HepG2 (cell line): Measurements from ENCODE around the gene NEK7. TPM values are rescaled to one million over a fixed set of nuclear protein-coding genes. Genes with fewer than 3 reads are reported as not detected.

ENCODE experiments used
- ATAC-seq: fragments of 200-7000 bp; cut with Tn5 transposase; 3 replicates; pipeline ENCODE4 v1.9.1; 2020; ENCODE audit warnings: mild to moderate bottlenecking, moderate library complexity
- BruUV-seq: library from RNA; stranded (reverse); fragments of 400-500 nt; replicated peaks from 2 replicates; lab custom pipeline; 2021; lab: Mats Ljungman, UMichigan
- CTCF ChIA-PET: fragments of 300-600 bp; formaldehyde crosslinking; extraction: SDS; loops from one replicate; lab custom pipeline; 2021; ENCODE audit warnings: low total read pairs, inconsistent platforms, low intra/inter-chr PET ratio; lab: Yijun Ruan, JAX
- POLR2A ChIA-PET: fragments of 350-600 bp; sonication (Branson Sonifier 250); formaldehyde crosslinking; loops from one replicate; lab custom pipeline; 2020; ENCODE audit warnings: antibody characterized with exemption, inconsistent platforms; lab: Yijun Ruan, JAX
- DNase-seq: peaks from one replicate; pipeline ENCODE4 v3.0.0-alpha.2; 2015; ENCODE audit warnings: low spot score
- FAIRE-seq: peaks from 3 replicates; lab custom pipeline; 2011; peaks lifted over from hg19 to GRCh38; lab: Jason Lieb, UNC
- H2AFZ ChIP-seq: one replicate; pipeline ENCODE4 v1.6.1; 2011; ENCODE audit warnings: low read length, inconsistent platforms
- H3K27ac ChIP-seq: fragments of 300-600 bp; 3 replicates; pipeline ENCODE4 v1.8.0; 2011; ENCODE audit warnings: mixed run types, mild to moderate bottlenecking, mixed read lengths, low read length, inconsistent platforms; ENCODE audit not compliant: insufficient read depth; ENCODE audit errors: extremely low read length
- H3K27me3 ChIP-seq, 2 experiments: fragments of 200-600 bp in 1 of 2; 2 replicates in 1 of 2; 3 replicates in 1 of 2; pipeline versions ENCODE4 v1.6.0 to v1.8.0; 2011; ENCODE audit warnings: low read length in 2 of 2, mild to moderate bottlenecking in 2 of 2, moderate library complexity in 2 of 2, inconsistent platforms in 1 of 2; ENCODE audit not compliant: insufficient read depth in 2 of 2, control insufficient read depth in 1 of 2
- H3K36me3 ChIP-seq, 2 experiments: fragments of 200-600 bp in 1 of 2; replicated peaks in 1 of 2; 2 replicates in 1 of 2; 3 replicates in 1 of 2; pipeline versions ENCODE4 v1.5.1 to v1.8.0; 2011; ENCODE audit warnings: low read length in 2 of 2, inconsistent platforms in 1 of 2; ENCODE audit not compliant: insufficient read depth in 2 of 2, control insufficient read depth in 1 of 2
- H3K4me1 ChIP-seq: 2 replicates; pipeline ENCODE4 v1.5.1; 2012; ENCODE audit warnings: low read length, inconsistent platforms; ENCODE audit not compliant: insufficient read depth
- H3K4me2 ChIP-seq: 2 replicates; pipeline ENCODE4 v1.6.0; 2011; ENCODE audit warnings: low read depth, low read length, inconsistent platforms
- H3K4me3 ChIP-seq, 3 experiments: fragments of 200-600 bp in 1 of 3; sonication (generic), shearing (Covaris generic) in 1 of 3; replicated peaks in 1 of 3; 2 replicates each; pipeline ENCODE4 v1.5.1; 2011 to 2016; ENCODE audit warnings: low read length in 3 of 3, inconsistent platforms in 2 of 3, low read depth in 2 of 3, mild to moderate bottlenecking in 2 of 3, control low read depth in 1 of 3, mixed read lengths in 1 of 3; ENCODE audit not compliant: insufficient read depth in 1 of 3
- H3K79me2 ChIP-seq: one replicate; pipeline ENCODE4 v1.6.1; 2011; ENCODE audit warnings: low read length, inconsistent platforms; ENCODE audit not compliant: insufficient read depth
- H3K9ac ChIP-seq: 2 replicates; pipeline ENCODE4 v1.6.0; 2011; ENCODE audit warnings: mild to moderate bottlenecking, low read depth, low read length, inconsistent platforms; ENCODE audit not compliant: insufficient read depth
- H3K9me3 ChIP-seq: 2 replicates; pipeline ENCODE4 v1.5.1; 2012; ENCODE audit warnings: mild to moderate bottlenecking, low read length
- H4K20me1 ChIP-seq: 2 replicates; pipeline ENCODE4 v1.6.0; 2011; ENCODE audit warnings: inconsistent platforms, mild to moderate bottlenecking, low read length, moderate library complexity; ENCODE audit not compliant: insufficient read depth
- ZFP37 ChIP-seq: sonication (generic); formaldehyde crosslinking; IDR thresholded peaks from 2 replicates; pipeline ENCODE4 v1.4.0; 2020; ENCODE audit warnings: missing genetic modification reagents, borderline replicate concordance
- ZNF34 ChIP-seq: sonication (generic); formaldehyde crosslinking; IDR thresholded peaks from 2 replicates; pipeline ENCODE4 v1.4.0; 2020; ENCODE audit warnings: mild to moderate bottlenecking, missing genetic modification reagents, borderline replicate concordance
- WGBS: methylation state at CpG from one replicate; pipeline ENCODE4 v1.1.6; 2017; ENCODE audit warnings: low lambda C conversion rate; 5-methylcytosine and 5-hydroxymethylcytosine counted together
- in situ Hi-C: cut with HindIII; loops from 2 replicates; pipeline ENCODE4 v1.10.0; 2017; ENCODE audit warnings: low pct_unique_long_range_greater_than_20kb; ENCODE audit not compliant: extremely low pct_ligation_motif_present
- intact Hi-C: fragments of 100-400 bp; cut with micrococcal nuclease; formaldehyde crosslinking; loops from one replicate; pipeline ENCODE4 v1.10.0; 2022; ENCODE audit not compliant: unreplicated experiment
- polyA plus RNA-seq, 8 experiments: library from polyadenylated mRNA; depleted of rRNA in 3 of 8; stranded (reverse) in 7 of 8; unstranded in 1 of 8; fragments of >200 nt; fragmentation: Illumina TruSeq in 4 of 8; extraction: Trizol in 4 of 8; gene quantifications; 2 replicates each; pipeline versions ENCODE4 v1.2.1 to v1.2.3, GENCODE V29; 2011 to 2016; ENCODE audit warnings: low read depth in 4 of 8, missing spikeins in 1 of 8, mixed read lengths in 1 of 8; ENCODE audit not compliant: insufficient read depth in 1 of 8
- total RNA-seq, 5 experiments: library from RNA; depleted of rRNA; stranded (reverse); fragments of >200 nt; fragmentation: Illumina TruSeq; extraction: Trizol; gene quantifications; 2 replicates each; pipeline ENCODE4 v1.2.3, GENCODE V29; 2016; ENCODE audit warnings: low read depth in 1 of 5
- TF ChIP-seq, protein P1 (sequence below): sonication (generic); formaldehyde crosslinking; IDR thresholded peaks from 2 replicates; pipeline ENCODE4 v1.4.0; 2020; ENCODE audit warnings: missing genetic modification reagents, borderline replicate concordance

The NEK7 gene
- total and polyA plus RNA-seq, 2 of the 13 experiments (the other 11 are each of a cell fraction or from before 2014, with no cell fraction given): 18.1 to 19.2 TPM

DNA sequence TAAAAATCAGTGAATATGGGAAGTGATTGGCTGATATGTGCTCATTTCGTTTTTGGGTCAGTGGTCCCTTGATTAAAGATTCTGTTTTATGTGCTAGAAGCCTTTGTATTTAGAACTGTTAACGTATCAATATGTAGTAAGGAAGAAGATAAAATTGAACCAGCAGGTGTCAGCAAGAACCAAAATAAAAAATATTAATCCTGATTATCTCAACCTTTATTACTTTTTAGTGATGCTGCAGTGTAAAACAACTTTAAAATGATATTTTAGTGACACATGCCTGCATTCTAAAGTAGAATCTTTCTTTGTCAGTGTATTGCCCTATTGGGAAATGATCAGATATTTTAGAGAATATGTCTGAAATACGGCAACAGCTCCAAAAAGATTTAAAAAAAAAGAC, 49.5 kb downstream of the NEK7 start:
- Histone ChIP-seq H3K4me1 (no peaks in the 10 kb centered on the region), H3K4me2 (no peak overlapping the region), H3K27me3 (no peaks in the 10 kb centered on the region), H3K36me3 (no peaks in the 10 kb centered on the region), H4K20me1 (no peaks in the 10 kb centered on the region), H3K4me3 (no peak overlapping the region), H3K79me2 (peaks cover 3% of the 10 kb centered on the region), H3K9ac (no peak overlapping the region), H3K27ac (no peak overlapping the region), H2AFZ (no peak overlapping the region), H3K9me3 (no peaks in the 10 kb centered on the region)
- in situ Hi-C loops (no loop called here), intact Hi-C loops (no loop called here)
- DNase-seq: no peak
- ChIA-PET POLR2A (interaction anchor here (1.1 kb wide), 1 partner anchor 50 kb away, joined by 3 read pairs; the partner anchor contains the start of gene NEK7), CTCF (no interaction called here)
- ATAC-seq: no peak
- FAIRE-seq: no peak
- TF ChIP-seq ZFP37 (no peak), ZNF34 (no peak)
- WGBS: 88% methylated on average over 3 of the region's 3 CpGs
- BruUV-seq: no TSS peak

DNA sequence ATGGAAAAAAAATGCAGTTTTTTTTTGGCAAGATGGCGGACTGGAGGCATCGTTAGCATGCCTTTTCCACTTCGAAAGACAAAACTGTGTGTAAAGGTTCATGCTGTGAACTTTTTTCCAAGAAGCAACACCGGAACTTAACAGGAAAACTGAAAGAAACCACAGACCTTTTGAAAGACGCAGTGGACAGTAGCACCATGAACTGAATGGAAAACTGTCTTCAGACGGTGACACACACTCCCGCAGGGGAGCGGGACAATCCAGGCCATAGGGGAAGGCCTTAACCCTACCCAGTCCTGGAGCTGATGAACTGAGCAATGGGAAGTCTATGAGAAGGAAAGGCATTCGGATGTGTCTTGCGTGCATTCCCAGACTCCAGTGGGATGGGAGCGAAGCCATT, 54.9 kb downstream of the NEK7 start:
- Histone ChIP-seq H4K20me1 (no peaks in the 10 kb centered on the region), H3K27ac (no peak overlapping the region), H3K27me3 (no peaks in the 10 kb centered on the region), H3K36me3 (peaks cover 3 to 13% of the 10 kb centered on the region in 2 experiments; a peak in 3 of 5 replicates), H3K4me2 (no peak overlapping the region), H3K79me2 (peaks cover 3% of the 10 kb centered on the region), H2AFZ (no peak overlapping the region), H3K4me1 (no peaks in the 10 kb centered on the region), H3K9me3 (peaks cover 28% of the 10 kb centered on the region), H3K9ac (no peak overlapping the region), H3K4me3 (no peak overlapping the region)
- POLR2A ChIA-PET: no interaction called here
- CTCF ChIA-PET: no interaction called here
- DNase-seq (no peak), FAIRE-seq (no peak), ATAC-seq (no peak)
- BruUV-seq: no TSS peak
- intact Hi-C loops: no loop called here
- WGBS: 97% methylated on average over 11 of the region's 11 CpGs
- in situ Hi-C loops: no loop called here
- TF ChIP-seq, protein P1, sequence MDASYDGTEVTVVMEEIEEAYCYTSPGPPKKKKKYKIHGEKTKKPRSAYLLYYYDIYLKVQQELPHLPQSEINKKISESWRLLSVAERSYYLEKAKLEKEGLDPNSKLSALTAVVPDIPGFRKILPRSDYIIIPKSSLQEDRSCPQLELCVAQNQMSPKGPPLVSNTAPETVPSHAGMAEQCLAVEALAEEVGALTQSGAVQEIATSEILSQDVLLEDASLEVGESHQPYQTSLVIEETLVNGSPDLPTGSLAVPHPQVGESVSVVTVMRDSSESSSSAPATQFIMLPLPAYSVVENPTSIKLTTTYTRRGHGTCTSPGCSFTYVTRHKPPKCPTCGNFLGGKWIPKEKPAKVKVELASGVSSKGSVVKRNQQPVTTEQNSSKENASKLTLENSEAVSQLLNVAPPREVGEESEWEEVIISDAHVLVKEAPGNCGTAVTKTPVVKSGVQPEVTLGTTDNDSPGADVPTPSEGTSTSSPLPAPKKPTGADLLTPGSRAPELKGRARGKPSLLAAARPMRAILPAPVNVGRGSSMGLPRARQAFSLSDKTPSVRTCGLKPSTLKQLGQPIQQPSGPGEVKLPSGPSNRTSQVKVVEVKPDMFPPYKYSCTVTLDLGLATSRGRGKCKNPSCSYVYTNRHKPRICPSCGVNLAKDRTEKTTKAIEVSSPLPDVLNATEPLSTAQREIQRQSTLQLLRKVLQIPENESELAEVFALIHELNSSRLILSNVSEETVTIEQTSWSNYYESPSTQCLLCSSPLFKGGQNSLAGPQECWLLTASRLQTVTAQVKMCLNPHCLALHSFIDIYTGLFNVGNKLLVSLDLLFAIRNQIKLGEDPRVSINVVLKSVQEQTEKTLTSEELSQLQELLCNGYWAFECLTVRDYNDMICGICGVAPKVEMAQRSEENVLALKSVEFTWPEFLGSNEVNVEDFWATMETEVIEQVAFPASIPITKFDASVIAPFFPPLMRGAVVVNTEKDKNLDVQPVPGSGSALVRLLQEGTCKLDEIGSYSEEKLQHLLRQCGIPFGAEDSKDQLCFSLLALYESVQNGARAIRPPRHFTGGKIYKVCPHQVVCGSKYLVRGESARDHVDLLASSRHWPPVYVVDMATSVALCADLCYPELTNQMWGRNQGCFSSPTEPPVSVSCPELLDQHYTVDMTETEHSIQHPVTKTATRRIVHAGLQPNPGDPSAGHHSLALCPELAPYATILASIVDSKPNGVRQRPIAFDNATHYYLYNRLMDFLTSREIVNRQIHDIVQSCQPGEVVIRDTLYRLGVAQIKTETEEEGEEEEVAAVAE (CRISPR knock-in tag): no peak
